Measurements from ENCODE around the gene CANX.

GRCh38 chr5:179778591-179778990, 79.8 kb downstream of the CANX start:
- TF ChIP-seq CTCF (IDR thresholded peaks at IDR 0.05; ENCODE audit: low read length) (no peak), EZH2 (IDR thresholded peaks at IDR 0.05; ENCODE audit: borderline replicate concordance, low read length) (no peak)

Measured in OCI-LY1 (cell line).